ENCODE results near the gene PPP1R37. TPM values are rescaled to one million over a fixed set of nuclear protein-coding genes. Genes with fewer than 3 reads are reported as not detected.

PPP1R37 gene
- 10 to 100 TPM; 19.4 to 21.4 TPM for total RNA-seq
- long read RNA-seq: 0 reads

GRCh38 chr19:45092747-45093678 is at the start of gene PPP1R37:
TSS of gene PPP1R37 (plus strand) at chr19:45093179. CDS start at chr19:45093326, 147 bp downstream.
- peak; percentile 91 to 93 for ATAC-seq
- peak; percentile 96 for DNase-seq
- intact Hi-C loops (cut with DNase I): loop anchor here in 1 of 2 donors (5.0 kb wide), 1 partner anchor 84 kb away; the partner anchor contains the start of genes BLOC1S3 and TRAPPC6A

GRCh38 chr19:45045671-45046353 is 47.2 kb upstream of the PPP1R37 start:
- DNase-seq: no peak
- intact Hi-C loops (cut with DNase I): no loop called here
- no peak for ATAC-seq

GRCh38 chr19:45046355-45046754 is 46.6 kb upstream of the PPP1R37 start:
- intact Hi-C loops (cut with DNase I): no loop called here
- DNase-seq: no peak

GRCh38 chr19:45047188-45047797 is 45.7 kb upstream of the PPP1R37 start:
- ATAC-seq: no peak
- intact Hi-C loops (cut with DNase I): no loop called here

More at GRCh38 chr19:45046355-45046754, 46.6 kb upstream of the PPP1R37 start:
- no peak for ATAC-seq

GRCh38 chr19:45049073-45049736 is 43.8 kb upstream of the PPP1R37 start:
- intact Hi-C loops (cut with DNase I): no loop called here
- DNase-seq: no peak
- peak; percentile 51 to 80 for ATAC-seq

More at GRCh38 chr19:45047188-45047797, 45.7 kb upstream of the PPP1R37 start:
- DNase-seq: no peak

GRCh38 chr19:45050036-45050435 is 42.9 kb upstream of the PPP1R37 start:
- ATAC-seq (no peak), DNase-seq (no peak)
- intact Hi-C loops (cut with DNase I): no loop called here

GRCh38 chr19:45051929-45052579 is 40.9 kb upstream of the PPP1R37 start:
- DNase-seq: no peak
- no peak for ATAC-seq
- intact Hi-C loops (cut with DNase I): no loop called here

- ATAC-seq: no peak
- no peak for DNase-seq
- intact Hi-C loops (cut with DNase I): no loop called here
These were observed 36.1 kb upstream of the PPP1R37 start for GRCh38 chr19:45056831-45057230.

GRCh38 chr19:45057444-45057843 is 35.5 kb upstream of the PPP1R37 start:
- intact Hi-C loops (cut with DNase I): no loop called here
- no peak for ATAC-seq
- DNase-seq: no peak

- intact Hi-C loops (cut with DNase I): no loop called here
- DNase-seq (no peak), ATAC-seq (no peak)
These were observed 34.3 kb upstream of the PPP1R37 start for GRCh38 chr19:45058622-45059159.

GRCh38 chr19:45059258-45059965 is 33.6 kb upstream of the PPP1R37 start:
- ATAC-seq: peak; percentile 61 to 63
- intact Hi-C loops (cut with DNase I): no loop called here
- peak; percentile 67 for DNase-seq

GRCh38 chr19:45061965-45062364 is 31.0 kb upstream of the PPP1R37 start:
- no peak for ATAC-seq
- DNase-seq: no peak
- intact Hi-C loops (cut with DNase I): no loop called here

GRCh38 chr19:45063851-45064801 is 28.9 kb upstream of the PPP1R37 start:
- DNase-seq (no peak), ATAC-seq (no peak)
- intact Hi-C loops (cut with DNase I): no loop called here

- DNase-seq (no peak), ATAC-seq (no peak)
- intact Hi-C loops (cut with DNase I): no loop called here
These were observed 25.9 kb upstream of the PPP1R37 start for GRCh38 chr19:45066921-45067661.

GRCh38 chr19:45068041-45068440 is 24.9 kb upstream of the PPP1R37 start:
- no peak for ATAC-seq
- no peak for DNase-seq
- intact Hi-C loops (cut with DNase I): no loop called here

- DNase-seq: no peak
- intact Hi-C loops (cut with DNase I): no loop called here
- peak in 1 of 2 donors; percentile 42 for ATAC-seq
These were observed 23.9 kb upstream of the PPP1R37 start for GRCh38 chr19:45069056-45069455.
